HG02943 (cell line): ENCODE measurements around the gene KRTAP2-4.
"Not testable (repeated sequence)": the region's sequence is repeated elsewhere in the genome, so short reads cannot be mapped to it uniquely, and the experiment has no call there.

ENCODE experiments used
- ATAC-seq: cut with Tn5 transposase; IDR thresholded peaks from one replicate; pipeline ENCODE4 v1.9.1; 2021; ENCODE audit warnings: mild to moderate bottlenecking, low read depth, moderate library complexity; ENCODE audit not compliant: unreplicated experiment

KRTAP2-4 gene

DNA sequence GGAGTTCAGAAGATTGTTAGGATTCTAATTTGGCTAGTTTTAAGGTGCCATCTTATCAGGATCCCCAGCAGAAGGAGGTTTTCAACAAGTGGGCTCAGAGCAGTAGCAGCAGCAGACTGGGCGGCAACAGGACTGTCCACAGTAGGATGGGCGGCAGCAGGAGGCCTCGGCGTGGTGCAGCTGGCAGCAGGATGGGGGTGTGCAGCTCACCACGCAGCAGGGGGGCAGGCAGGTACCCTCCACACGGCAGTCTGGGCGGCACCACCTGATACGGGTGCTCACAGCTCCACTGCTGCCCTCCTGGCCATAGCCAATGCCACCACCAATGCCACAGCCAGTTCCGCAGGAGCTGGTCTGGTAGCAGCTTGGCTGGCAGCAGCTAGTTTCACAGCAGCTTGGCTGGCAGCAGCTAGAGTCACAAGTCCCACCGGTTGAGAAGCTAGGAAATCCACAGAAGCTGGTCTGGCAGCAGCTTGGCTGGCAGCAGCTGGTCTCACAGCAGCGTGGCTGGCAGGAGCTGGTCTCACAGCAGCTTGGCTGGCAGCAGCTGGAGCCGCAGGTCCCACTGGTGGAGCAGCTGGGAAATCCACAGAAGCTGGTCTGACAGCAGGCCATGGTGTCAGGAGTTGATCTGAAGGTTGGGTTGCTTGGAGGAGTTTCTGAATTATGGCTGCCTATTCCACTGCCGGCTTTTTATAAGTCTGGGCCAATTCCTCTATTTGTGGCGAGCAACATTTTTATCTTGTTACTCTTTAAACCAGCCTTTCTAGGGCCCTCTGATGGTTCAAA is 24.7 kb downstream of the KRTAP2-4 start, which contains the start of gene KRTAP1-1:
TSS of gene KRTAP1-1 (minus strand) at position 668 of the 789 bp plus-strand sequence. CDS start at position 615, 53 bp downstream.
- not testable (repeated sequence) for ATAC-seq

DNA sequence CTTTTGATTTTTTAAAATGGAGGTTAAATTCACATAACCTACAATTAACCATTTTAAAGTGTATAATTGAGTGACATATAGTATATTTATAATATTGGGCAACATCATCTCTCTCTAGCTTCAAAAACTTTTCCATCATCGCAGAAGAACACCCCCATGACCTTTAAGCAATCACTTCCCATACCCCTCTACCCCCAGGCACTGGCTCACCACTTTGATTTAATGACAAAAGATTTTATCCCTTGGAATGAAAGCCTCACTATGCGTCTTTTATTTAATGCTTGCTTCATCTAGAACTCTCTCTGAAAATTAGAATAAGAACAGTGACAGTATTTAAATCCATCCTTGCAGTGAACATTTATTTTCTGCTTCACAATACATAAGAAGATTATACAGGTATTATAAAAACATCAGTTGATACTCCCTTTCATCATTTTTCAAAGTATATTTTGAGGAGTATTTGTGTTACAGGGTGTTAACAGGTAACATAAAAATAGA is 27.8 kb downstream of the KRTAP2-4 start:
- no peak for ATAC-seq

GRCh38 chr17:41034346-41034935 is 31.2 kb downstream of the KRTAP2-4 start, which contains the start of gene KRTAP1-3:
KRTAP1-3 (minus strand) TSS chr17:41034874; CDS start chr17:41034821, 53 bp downstream.
- ATAC-seq, result not testable (repeated sequence)

- ATAC-seq, result no peak
Measured at GRCh38 chr17:41029633-41030245, 35.9 kb downstream of the KRTAP2-4 start, which contains the start of gene KRTAP1-4. KRTAP1-4 (minus strand) TSS chr17:41030195; CDS start chr17:41030078, 117 bp downstream.

DNA sequence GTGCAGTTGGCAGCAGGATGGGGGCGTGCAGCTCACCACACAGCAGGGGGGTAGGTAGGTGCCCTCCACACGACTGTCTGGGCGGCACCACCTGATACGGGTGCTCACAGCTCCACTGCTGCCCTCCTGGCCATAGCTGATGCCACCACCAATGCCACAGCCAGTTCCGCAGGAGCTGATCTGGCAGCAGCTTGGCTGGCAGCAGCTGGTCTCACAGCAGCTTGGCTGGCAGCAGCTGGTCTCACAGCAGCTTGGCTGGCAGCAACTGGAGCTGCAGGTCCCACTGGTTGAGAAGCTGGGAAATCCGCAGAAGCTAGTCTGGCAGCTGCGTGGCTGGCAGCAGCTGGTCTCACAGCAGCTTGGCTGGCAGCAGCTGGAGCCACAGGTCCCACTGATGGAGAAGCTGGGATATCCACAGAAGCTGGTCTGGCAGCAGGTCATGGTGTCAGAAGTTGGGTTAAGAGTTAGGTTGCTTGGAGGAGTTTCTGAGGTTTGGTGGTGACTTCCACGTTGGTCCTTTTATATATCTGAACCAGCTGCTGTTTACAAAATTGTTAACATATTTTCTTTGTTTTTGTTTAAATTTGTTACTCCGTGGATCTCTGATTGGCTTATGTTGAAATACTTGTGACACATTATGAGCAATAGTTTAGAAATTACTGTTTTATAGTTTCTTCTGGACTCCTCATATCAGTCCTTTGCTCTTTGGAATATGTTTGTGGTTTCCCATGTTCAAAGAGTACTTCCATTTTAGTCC is 38.8 kb downstream of the KRTAP2-4 start, which contains the start of gene KRTAP1-5:
TSS of gene KRTAP1-5 (minus strand) at position 494 of the 757 bp plus-strand sequence. CDS start at position 441, 53 bp downstream.
- no peak for ATAC-seq

GRCh38 chr17:41024697-41025096 is 41.0 kb downstream of the KRTAP2-4 start:
- ATAC-seq, result no peak

GRCh38 chr17:41020336-41020735 is 45.3 kb downstream of the KRTAP2-4 start:
- no peak for ATAC-seq

GRCh38 chr17:41019415-41019814 is 46.3 kb downstream of the KRTAP2-4 start:
- no peak for ATAC-seq

DNA sequence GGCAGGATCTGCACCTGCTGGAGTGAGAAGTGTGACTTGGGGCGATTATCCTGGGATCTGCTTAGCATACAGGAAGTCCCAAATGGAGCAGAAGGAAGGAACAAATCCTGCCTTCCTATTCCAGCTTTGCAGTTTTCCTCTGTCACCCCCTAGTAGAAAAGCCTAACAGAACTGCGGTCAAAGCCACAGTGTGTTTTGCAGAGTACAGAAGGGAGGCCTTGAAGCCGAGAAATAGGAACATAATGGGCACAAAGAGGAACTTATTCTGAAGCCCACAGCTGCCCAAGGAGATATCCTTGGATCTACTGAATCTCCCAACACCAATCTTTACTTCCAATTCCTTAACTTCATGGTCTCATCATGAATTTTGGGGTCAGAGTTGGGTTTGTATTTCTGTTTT is 47.1 kb downstream of the KRTAP2-4 start:
- no peak for ATAC-seq

DNA sequence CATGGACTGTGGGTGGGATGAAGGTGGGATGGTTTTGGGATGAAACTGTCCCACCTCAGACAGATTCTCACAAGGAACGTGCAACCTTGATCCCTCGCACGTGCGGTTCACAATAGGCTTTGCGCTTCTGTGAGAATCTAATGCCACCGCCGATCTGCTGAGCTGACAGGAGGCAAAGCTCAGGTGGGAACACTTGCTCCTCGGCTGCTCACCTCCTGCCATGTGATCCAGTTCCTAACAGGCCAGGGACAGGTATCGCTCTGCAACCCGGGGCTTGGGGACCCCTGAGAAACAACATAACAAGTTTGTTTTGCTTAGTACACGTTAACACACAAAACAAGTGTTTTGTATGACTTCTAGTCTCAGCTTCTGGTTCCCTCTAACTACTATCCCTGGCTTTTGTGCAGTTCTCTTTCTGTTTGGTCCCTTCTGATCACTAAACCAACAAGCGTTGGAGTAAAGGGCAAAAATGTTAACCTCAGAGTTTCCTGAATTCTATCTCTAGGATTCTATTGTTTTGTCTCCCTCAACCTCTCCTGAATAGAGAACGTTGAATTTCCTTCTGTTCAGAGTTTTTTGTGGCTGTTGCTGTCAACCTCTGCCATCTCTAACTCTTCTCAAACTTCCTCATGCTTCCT is 49.0 kb downstream of the KRTAP2-4 start:
- ATAC-seq, result no peak

DNA sequence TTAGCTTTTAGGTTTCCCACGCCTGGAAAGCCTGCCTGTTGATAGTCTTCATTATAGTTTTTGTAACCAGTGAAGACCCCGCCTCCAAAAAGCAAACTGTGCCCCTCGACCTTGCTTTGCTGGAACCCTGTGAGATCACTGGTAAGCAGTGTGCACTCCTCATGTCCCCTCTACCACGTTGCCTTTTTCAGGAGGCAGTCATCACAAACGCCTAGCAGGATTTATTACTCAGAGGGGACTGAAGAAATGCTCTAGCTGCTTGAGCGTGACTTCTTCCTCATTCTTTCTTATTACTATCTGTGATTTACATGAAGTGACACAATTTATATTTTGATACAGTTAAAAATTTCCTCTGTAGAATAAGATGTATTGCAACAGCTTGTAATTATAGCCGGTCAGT is 50.2 kb downstream of the KRTAP2-4 start:
- no peak for ATAC-seq
